Hippocampal formation (tissue), 2 donors: ENCODE measurements around the gene TEX11.
"Not testable (repeated sequence)": the region's sequence is repeated elsewhere in the genome, so short reads cannot be mapped to it uniquely, and the experiment has no call there.

ENCODE experiments used
- DNase-seq, 2 donors: peaks; one replicate each; lab custom pipeline; 2025; lab: John Stamatoyannopoulos, UW

Gene TEX11

DNA sequence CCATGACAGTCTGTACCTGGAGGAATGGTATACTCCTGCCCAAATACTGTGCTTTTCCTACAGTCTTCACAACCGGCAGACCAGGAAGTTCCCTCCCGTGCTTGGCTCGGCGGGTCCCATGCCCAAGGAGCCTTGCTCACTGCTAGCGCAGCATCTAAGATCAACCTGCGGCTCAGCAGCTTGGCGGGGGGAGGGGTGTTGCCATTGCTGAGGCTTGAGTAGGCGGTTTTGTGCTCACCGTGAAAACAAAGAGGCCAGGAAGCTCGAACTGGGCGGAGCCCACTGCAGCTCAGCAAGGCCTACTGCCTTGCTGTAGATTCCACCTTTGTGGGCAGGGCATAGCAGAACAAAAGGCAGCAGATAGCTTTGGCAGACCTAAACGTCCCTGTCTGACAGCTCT is 152.7 kb downstream of the TEX11 start:
- DNase-seq, result no peak

DNA sequence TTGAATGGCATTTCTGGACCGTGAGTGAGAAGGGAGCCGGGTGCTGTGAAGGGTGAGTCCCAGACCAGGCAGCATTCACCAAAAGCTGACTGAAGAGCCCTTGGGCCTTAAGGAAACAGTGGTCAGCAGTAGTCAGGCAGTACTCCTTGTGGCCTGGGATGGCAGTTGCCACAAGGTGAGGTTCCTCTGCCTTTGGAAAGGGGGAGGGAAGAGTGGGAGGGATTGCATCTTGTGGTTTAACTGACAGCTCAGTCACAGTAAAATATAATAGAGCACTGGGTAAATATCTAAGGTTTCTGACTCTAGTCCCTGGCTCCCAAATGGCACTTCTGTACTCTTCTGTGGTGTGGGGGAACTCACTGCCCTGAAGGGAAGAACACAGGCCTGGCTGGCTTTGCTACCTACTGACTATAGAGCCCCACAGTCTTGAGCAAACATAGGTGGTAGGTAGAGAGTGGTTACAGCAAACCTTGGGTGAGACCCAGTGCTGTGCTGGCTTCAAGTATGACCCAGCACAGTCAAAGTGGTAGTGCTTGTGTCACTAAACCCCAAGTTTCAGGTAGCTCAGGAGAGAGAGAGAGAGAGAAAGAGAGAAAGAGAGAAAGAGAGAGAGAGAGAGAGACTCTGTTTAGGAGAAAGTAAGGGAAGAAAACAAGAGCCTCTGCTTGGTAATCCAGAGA is 154.2 kb downstream of the TEX11 start:
- DNase-seq, result no peak

DNA sequence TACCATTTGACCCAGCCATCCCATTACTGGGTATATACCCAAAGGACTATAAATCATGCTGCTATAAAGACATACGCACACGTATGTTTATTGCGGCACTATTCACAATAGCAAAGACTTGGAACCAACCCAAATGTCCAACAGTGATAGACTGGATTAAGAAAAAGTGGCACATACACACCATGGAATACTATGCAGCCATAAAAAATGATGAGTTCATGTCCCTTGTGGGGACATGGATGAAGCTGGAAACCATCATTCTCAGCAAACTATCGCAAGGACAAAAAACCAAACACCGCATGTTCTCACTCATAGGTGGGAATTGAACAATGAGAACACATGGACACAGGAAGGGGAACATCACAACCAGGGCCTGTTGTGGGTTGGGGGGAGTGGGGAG is 174.7 kb downstream of the TEX11 start:
- not testable (repeated sequence) for DNase-seq

DNA sequence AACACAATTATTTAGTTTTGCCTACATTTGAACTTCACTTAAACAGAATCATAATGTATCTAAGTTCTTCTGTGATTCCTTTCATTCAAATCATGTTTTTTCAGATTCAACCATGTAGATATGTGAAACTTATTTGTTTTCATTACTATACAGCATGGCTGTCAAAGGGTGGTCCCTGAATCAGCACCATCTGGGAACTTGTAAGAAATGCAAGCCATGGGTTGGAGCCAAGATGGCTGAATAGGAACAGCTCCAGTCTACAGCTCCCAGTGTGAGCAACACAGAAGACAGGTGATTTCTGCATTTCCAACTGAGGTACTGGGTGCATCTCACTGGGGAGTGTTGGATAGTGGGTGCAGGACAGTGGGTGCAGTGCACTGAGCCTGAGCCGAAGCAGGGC is 180.6 kb downstream of the TEX11 start:
- DNase-seq, result not testable (repeated sequence)

DNA sequence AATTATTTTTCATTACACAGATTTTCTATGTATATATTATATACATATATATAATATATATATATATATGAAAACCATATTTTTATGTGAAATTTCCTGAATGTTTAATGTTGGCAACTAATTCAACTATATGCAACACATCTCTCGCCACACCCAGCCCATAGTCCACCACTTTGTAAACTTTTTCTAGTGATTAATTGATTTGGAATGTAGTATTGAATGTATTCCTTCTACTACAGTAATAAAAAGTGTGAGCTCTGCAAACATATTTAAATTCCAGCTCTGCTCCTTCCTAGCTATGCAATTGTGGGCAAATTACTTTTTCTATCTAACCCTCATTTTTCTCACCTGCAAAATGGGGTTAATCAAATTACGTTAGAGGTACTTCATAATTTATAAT is 187.8 kb downstream of the TEX11 start:
- no peak for DNase-seq

DNA sequence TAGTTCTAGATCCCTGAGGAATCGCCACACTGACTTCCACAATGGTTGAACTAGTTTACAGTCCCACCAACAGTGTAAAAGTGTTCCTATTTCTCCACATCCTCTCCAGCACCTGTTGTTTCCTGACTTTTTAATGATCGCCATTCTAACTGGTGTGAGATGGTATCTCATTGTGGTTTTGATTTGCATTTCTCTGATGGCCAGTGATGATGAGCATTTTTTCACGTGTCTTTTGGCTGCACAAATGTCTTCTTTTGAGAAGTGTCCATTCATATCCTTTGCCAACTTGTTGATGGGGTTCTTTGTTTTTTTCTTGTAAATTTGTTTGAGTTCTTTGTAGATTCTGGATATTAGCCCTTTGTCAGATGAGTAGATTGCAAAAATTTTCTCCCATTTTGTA is 197.2 kb downstream of the TEX11 start:
- DNase-seq, result not testable (repeated sequence)

DNA sequence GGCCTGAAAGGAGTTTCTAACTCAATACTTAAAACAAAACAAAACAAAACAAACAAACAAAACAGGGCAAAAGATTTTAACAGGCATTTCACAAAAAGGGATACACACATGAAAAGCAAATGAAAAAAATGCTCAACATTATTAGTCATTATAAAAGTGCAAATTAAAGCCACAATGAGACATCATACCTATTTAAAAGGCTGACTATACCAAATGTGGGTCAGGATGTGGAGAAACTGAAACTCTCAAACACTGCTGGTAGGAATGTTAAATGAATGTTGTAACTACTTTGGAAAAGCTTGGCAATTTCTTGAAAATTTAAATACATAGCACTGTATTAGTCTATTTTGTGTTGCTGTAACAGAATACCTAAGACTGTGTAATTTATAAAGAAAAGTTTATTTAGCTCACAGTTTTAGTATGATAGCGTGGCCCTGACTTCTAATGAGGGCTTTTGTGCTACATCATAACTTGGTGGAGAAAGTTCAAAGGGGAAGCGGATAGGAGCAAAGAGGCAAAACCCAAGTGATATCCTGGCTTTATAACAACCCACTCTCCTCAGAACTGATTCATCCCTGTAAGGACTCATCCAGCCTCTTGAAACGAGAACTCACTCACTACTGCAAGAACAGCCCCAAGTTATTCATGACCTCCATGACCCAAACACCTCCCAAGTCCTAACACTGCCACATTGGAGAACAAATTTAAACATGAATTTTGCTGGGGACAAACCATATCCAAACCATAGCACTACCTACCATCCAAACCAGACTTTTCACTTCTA is 214.0 kb downstream of the TEX11 start:
- DNase-seq, result no peak

DNA sequence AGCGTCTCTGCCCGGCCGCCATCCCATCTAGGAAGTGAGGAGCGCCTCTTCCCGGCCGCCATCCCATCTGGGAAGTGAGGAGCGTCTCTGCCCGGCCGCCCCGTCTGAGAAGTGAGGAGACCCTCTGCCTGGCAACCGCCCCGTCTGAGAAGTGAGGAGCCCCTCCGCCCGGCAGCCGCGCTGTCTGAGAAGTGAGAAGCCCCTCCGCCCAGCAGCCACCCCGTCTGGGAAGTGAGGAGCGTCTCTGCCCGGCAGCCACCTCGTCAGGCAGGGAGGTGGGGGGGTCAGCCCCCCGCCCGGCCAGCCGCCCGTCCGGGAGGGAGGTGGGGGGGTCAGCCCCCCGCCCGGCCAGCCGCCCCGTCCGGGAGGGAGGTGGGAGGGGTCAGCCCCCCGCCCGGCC is 229.1 kb downstream of the TEX11 start:
- DNase-seq, result not testable (repeated sequence)

DNA sequence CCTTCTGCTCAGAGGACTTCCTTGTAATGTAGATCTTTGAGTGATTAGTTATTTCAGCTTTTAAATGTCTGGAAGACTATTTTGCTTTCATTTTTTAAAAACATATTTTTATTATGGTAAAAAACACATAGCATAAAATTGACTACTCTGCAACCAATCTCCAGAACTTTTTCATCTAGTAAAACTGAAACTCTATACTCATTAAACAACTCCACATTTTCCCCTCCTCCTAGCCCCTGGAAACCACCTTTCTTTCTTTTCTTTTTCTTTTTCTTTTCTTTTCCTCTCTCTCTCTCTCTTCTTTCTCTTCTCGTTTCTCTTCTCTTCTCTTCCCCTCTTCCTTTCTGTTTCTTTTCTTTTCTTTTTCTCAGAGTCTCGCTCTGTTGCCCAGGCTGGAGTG is 233.2 kb downstream of the TEX11 start:
- DNase-seq, result no peak

DNA sequence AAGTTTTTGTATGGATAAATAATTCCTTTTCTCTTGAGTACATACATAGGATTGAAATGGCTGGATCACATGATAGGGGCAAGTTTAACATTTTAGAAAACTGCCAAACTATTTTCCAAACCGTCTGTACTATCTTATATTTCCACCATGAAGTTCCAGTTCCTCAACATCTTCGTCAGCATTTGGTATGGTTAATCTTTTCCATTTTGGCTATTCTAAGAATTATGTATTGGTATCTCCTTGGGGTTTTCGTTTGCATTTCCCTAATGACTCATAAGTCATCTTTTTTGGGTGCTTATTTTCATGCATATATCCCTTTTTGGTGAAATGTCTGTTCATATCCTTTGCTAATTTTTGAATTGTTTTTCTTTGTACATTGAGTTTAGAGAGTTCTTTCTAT is 236.2 kb downstream of the TEX11 start:
- no peak for DNase-seq

DNA sequence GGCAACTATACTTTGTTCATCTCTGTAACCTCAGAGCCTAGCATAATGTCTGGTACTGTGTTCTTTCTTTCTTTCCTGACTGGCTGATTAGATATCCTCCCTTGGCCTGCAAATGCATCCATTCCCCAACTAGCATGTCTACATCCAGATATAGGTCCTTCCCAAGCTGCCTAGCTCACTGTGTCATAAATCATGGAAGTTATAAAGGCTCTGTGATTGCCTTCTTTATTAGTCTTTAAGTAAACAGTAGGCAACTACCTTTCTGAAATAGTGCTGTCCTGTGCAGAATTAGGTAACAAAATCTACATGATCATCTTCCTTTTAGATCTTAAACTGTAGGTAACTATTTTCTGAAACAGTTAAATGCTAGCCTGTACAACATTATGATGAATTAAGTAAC is 239.4 kb downstream of the TEX11 start:
- DNase-seq, result no peak

DNA sequence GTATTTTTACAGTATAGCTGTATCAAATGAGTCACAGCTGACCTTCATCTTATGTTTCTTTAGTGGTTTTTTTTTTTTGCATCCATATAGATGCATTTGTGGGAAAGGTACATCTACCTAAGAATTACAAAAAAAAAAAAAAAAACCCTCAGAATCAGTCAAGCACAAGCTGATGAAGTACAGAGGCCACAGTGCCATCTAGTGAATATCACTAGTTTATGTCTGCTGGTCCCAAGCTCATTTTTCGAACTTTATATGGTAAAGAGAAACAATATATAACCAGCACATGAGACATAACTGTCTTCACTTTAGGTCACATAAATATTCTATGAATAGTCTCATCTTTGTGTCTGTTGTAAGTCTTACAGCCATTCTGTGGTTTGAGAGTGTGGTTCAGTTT is 243.8 kb downstream of the TEX11 start:
- DNase-seq, result peak in 1 of 2 donors; percentile 24

DNA sequence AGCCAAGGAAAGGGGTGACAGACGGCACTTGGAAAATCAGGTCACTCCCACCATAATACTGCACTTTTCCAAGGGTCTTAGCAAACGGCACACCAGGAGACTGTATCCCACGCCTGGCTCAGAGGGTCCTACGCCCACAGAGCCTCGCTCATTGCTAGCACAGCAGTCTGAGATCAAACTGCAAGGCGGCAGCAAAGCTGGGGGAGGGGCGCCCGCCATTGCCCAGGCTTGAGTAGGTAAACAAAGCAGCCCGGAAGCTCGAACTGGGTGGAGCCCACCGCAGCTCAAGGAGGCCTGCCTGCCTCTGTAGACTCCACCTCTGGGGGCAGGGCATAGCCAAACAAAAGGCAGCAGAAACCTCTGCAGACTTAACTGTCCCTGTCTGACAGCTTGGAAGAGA is 247.4 kb downstream of the TEX11 start:
- DNase-seq, result not testable (repeated sequence)

DNA sequence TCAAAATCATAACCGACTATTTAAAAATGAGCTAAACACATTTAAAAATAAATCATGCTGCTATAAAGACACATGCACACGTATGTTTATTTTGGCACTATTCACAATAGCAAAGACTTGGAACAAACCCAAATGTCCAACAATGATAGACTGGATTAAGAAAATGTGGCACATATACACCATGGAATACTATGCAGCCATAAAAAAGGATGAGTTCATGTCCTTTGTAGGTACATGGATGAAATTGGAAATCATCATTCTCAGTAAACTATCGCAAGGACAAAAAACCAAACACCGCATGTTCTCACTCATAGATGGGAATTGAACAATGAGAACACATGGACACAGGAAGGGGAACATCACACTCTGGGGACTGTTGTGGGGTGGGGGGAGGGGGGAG is 251.0 kb downstream of the TEX11 start:
- DNase-seq, result not testable (repeated sequence)

DNA sequence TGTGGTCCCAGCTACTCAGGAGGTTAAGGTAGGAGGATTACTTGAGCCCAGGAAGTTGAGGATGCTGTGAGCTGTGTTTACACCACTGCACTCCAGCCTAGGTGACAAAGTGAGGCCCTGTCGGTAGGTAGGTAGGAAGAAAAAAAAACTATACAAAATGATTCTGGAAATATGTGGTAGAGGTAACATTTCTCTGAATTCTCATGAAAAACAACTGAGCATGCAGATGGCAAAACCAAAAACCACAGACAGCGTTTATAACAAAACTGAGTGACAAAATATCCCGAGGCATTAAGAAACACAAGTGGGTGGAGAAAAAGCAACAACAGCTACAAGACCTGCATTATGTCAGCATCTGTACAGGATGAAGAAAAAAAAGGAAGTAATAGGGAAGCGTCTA is 252.2 kb downstream of the TEX11 start:
- DNase-seq, result no peak

DNA sequence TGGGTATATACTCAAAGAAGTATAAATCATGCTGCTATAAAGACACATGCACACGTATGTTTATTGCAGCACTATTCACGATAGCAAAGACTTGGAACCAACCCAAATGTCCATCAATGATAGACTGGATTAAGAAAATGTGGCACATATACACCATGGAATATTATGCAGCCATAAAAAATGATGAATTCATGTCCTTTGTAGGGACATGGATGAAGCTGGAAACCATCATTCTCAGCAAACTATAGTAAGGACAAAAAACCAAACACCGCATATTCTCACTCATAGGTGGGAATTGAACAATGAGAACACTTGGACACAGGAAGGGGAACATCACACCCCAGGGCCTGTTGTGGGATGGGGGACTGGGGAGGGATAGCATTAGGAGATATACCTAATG is 260.6 kb downstream of the TEX11 start:
- DNase-seq, result not testable (repeated sequence)

DNA sequence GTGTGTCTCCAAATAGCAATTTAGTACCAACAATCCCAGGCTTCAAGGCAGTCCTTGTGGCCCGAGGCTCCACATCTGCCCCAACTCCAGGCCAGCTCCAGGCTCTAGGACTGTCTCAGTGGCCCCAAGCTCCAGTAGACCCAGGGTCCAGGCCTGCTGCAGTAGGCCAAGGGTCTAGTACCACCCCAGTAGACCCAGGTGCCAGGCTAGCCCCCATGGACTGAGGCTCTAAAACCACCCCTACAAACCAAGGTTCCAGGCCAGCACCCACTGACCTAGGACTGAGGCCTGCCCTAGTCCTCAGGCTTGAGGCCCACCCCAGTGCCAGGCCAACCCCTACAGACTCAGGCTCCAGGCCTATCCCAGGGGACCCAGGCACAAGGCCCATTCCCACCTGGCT is 272.3 kb downstream of the TEX11 start:
- DNase-seq, result no peak

DNA sequence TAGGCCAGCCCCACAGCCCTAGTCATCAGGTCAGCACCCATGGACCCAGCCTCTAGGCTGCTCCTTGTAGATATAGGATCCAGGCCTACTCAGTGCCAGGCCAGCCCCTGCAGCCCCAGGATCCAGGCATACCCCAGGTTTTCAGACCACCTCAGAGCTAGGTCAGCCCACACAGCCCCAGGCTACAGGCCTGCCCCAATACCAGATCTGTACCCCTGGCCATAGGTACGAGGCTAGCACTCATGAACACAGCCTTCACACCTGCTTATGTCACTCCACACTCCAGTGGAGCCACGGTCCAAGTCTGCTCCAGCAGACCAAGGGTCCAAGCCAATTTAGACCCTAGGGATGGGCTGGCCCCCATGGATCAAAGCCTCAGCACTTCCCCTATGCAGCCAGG is 272.8 kb downstream of the TEX11 start:
- no peak for DNase-seq

DNA sequence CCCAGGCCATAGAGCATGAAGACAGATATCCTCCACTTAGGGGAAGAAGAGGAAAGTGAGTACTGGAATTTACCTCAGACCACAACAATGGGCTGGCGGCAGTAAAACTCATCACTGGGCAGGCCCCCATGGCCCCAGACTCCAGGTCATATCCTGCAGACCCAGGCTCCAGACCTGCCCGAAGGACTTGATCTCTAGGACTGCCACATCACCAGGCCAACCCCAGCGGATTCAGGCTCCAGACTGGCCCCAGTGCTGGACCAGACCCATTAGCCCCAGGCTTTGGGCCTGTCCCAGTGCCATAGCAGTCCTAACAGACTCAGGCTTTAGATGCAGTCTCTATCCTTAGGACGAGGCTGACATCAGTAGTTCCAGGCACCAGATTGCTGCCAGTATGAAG is 273.3 kb downstream of the TEX11 start:
- DNase-seq, result no peak

DNA sequence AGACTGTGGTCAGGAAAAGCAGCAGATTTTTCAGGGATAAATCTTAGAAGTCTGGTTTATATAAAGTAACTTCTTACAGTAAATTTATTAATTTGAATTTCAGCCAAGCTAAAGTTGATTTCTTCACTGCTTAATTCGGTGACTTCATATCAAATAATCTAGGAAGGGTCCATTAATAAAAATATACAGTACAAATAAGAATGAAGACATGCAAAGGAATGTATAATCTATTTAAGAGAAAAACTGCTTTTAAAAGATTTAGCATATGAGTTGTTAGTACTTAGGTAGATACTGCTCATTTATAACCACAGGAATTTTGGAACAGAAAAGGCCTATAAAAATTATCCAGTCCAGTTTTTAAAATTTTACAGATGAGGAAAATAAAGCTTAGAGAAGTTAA is 286.8 kb downstream of the TEX11 start:
- DNase-seq, result no peak

DNA sequence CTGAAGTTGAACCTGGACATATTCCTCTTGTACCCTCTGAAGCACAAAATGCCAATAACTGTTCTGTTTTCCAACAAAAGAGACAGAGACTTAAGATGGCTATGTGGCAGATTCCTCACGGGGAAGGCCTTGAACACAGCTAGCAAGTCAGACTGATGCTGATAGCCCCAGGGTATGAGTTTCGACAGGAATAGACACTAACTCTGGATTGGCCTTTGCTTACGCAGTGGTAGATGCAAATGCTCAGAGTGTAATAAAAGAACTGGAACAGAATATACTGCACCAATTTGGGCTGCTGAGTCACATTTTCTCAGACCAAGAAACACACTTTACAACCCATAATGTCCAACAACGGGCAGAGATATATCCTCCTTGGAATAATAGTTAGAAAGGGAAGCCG is 290.0 kb downstream of the TEX11 start:
- no peak for DNase-seq

DNA sequence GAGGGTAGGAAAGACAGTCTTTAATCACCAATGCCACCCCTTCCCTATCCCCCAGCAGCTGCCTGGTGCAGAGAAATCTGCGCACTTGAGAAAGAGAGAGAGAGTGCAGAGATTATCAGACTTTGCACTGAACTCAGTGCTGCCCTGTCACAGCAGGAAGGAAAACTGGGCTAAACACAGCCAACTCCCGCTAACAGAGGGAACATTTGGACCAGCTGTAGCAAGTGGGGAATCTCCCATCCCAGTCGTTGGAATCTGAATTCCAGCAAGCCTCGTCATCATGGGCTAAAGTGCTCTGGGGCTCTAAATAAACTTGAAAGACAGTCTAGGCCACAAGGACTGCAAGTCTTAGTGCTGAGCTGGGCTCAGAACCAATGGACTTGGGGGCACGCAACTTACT is 295.2 kb downstream of the TEX11 start:
- no peak for DNase-seq

DNA sequence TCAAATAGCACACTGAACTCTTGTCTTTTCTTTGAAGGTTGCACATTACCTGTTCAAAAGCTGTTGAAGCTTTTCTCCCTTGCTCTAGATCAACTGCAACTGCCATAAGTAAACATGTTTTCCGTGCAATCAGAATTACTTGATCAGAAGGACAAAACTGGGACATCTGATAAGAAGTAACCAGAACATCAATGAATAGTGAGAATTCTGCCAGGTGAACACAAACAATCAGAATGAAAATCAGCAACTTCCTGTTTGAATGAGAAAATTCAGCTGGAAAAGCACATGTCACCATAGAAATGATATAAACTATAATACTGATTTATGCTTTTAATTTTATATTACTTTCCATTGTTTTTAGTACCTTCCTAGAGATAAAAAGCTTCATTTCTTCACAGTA is 303.2 kb downstream of the TEX11 start:
- DNase-seq, result no peak

DNA sequence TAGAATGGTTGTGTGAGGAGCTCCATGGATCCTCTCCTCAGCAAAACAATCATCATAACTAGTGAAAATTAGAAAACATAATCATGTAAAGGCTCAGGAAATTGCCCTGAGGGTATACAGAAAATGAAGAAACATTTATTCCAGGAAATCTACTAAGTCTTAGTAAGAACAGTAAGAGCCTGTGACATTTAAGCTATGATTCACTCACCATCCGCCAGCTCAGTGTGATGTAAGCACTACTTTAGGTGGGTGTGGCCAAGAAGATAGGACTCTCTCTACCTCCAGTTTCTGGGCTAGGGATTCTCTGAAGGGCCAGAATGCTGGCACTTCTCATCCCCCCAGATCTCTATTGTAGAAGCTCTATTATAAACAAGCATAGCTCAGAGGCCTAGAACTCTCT is 316.4 kb downstream of the TEX11 start:
- DNase-seq, result no peak
